HG03457 (cell line): Measurements from ENCODE around the gene C19orf25.
"Not testable (repeated sequence)": the region's sequence is repeated elsewhere in the genome, so short reads cannot be mapped to it uniquely, and the experiment has no call there.

Source experiments
- ATAC-seq: cut with Tn5 transposase; IDR thresholded peaks from one replicate; pipeline ENCODE4 v1.9.1; 2021; ENCODE audit warnings: moderate number of reproducible peaks; ENCODE audit not compliant: unreplicated experiment

Gene C19orf25

GRCh38 chr19:1512671-1513498, 33.9 kb upstream of the C19orf25 start, which contains the start of gene ADAMTSL5:
TSS of gene ADAMTSL5 (minus strand) at chr19:1513019. CDS start at chr19:1510943, 2,076 bp downstream.
- ATAC-seq: no peak

- ATAC-seq: no peak
These were observed 32.6 kb upstream of the C19orf25 start for GRCh38 chr19:1511318-1512317.

- no peak for ATAC-seq
These were observed 31.8 kb upstream of the C19orf25 start for GRCh38 chr19:1510807-1511206.

DNA sequence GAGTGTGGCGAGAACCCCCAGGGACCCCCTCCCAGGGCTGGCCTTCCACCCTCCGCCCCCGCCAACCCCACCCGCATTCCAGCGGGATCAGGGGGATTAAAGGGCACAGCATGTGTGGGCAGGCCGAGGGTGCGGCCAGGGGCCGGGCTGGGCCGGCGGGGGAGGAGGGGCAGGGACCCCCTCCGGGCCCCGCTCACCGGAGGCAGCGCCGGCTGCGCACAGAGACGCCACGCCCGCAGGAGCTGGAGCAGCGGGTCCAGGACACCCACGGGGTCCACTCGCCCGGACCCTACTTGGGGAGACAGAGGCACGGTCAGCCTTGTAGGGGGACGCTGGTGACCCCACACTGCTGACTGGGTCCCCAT, 31.4 kb upstream of the C19orf25 start:
- ATAC-seq: no peak

DNA sequence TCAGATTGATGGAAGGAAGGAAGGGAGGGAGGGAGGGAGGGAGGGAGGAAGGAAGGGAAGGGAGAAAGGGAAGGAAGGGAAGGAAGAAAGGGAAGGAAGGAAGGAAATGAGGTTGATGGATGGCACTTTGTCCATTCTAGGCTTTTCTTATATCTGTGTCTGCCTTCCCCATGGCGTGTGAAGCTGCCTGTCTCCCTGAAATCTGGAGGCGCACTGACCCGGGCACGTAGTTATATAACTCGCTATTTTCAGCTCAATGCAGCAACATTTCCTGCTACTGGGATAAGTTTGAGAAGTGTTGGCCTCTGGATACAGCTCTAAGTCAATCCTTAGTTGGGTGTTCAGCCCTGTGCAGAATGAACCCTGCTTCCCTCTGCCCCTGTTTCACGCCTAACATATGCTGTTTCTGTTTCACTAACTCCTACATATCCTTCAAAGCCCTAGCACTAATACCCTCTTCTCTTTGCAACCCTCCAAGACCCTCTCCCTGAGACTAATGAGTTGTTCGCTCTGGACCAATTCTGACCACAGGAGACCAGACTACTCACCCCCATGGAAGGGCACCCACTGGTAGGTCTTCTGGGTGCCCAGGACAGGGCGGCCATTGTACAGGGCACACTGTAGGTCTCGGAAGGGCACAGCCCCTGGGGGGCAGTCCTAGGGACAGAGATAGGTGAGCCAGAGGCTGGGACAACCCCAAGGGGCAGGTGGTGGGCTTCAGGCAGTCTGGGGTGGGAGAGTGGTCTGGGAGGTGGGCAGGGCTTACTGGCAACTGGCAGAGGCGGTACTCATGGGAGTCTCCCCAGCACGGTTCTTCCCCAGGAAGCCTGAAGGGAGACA, 30.8 kb upstream of the C19orf25 start:
- no peak for ATAC-seq

GRCh38 chr19:1508507-1508856, 29.5 kb upstream of the C19orf25 start:
- ATAC-seq: no peak

GRCh38 chr19:1507763-1508506, 28.9 kb upstream of the C19orf25 start:
- no peak for ATAC-seq

DNA sequence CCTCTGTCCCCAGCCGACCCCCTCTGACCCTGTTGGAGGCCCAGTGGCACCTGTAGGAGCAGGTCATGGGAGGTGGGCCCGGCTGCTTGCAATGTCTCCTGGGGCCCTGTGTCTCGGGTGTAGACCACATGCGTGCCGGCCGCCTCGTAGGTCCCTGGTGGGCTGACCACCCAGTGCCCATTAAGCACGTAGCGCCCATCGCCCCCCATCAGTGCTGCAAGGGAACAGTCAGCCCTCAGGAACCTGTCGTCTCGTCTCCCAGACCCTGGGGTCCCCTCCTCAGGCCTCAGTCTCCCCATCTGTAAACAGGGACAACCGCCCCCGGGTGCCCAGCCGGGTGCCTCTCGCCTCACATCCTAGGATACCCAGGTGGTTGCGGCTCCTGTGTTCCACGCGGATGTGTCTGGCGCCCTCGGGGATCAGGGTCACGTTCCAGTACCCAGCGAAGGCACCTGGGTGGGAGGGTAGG, 28.2 kb upstream of the C19orf25 start:
- no peak for ATAC-seq

DNA sequence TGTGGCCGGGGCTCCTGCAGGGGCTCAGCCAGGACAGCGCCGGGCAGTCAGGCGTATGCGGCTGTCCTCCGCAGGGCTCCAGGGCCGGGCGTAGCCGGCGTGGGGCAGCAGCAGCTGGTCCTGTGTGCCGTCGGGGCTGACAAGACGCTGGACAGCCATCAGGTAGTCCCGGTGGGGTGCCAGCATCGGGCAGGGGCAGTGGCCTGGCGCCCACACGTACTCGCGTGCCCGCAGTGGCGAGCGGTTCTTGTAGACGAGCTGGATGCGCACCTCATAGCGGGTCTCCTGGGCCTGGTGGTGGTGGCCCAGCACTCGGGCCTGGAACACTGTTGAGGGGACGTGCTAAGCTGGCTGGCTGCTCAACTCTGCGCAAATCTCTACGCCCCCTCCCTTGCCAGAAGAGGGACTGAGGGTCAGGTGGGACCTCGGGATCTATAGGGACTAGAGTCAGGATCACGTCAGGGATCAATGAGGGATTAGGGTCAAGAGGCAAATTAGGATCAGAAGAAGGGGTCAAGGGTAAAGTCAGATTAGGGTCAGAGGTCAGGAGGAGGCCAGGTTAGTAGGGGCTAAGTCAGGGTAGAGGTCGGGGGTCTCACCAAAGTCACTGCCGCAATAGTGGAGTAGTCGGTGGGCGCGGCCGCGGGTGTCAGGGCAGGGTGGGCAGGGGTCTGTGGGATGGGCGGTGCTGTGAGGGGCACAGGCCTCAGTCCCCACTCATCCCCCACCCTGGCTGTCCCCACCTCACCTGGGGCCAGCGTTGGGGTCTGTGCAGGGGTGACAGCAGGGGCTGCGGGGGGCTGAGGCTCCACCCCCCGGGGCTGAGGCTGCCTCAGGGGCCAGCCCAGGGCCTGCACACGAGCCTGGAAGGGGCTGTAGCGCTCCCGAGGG, 27.2 kb upstream of the C19orf25 start:
- no peak for ATAC-seq

- ATAC-seq: no peak
These were observed 26.0 kb upstream of the C19orf25 start for GRCh38 chr19:1505012-1505411.

- ATAC-seq: no peak
These were observed 25.1 kb upstream of the C19orf25 start for GRCh38 chr19:1503925-1504773.

DNA sequence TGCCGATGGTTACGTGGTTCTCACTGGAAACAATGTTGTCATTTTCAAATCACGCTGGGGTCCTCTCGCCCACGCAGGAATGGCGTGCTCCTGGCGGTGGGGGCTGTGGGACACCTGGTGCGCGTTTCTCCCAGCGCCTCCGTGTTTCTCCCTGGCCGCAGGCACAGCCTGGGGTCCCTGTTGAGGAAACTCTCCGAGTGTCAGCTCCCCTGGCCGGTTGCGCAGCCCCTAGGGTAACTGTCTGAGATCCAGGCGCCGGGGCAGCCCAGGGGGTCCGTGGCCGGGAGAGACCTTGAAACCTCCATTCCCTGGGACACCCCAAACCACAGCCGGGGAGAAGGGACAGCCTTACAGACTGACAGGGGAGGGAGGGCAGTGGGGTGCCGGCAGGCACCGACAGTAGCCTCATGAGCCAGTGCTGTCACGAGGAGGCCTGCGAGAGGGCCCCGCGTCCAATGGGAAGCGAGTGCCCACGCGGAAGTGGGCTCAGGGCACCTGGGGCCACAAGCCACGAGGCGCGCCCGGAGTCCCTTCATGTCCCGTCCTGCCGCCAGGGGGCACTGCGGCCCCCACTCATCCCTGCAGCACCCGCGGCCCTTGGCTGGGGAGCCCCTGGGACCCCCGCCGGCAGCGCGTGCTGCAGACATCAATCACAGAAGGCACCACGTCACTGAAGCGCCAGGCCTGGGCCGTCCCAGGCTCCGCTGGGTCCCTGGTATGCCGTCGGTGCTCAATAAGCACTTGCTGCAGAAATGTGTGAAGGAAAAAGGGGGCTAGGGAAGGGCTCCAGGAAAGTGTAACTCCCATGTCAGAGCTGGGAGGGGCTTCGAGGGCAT, 24.3 kb upstream of the C19orf25 start:
- no peak for ATAC-seq

DNA sequence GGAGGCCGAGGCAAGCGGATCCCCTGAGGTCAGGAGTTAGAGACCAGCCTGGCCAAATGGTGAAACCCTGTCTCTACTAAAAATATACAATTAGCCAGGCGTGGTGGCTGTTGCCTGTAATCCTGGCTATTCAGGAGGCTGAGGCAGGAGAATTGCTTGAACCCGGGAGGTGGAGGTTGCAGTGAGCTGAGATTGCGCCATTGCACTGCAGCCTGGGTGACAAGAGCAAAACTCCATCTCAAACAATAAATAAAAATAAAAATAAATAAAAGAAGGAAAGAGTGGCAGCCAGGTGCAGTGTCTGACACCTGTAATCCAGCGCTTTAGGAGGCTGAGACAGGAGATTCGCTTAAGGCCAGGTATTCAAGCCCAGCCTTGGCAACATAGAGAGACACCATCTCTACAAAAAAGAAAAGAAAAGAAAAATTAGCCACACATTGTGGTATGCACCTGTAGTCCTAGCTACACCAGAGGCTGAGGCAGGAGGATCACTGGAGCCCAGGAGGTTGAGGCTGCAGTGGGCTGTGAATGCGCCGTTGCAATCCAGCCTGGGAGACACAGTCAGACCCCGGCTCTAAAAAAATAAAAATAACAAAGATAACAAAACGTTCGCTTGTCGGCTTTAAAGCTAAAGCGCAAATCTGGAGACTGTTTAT, 23.5 kb upstream of the C19orf25 start:
- no peak for ATAC-seq

DNA sequence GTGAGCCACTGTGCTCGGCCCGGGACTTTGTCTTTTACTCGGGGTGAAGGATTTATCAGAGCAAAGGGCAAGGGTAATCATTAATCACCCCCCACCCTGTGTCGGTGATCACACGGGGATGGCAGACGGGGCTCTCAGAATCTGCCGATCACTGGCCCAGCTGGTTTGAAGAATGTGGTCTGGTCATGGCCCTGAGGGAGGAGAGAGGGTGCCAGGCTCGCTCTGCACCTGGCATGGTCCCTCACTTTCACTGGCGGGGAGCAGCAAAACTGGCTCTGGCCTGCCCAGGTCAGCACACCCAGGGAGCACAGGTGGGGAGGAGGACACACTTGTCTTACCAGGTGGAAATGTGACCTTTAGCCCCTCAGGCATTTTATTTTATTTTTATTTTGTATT, 22.2 kb upstream of the C19orf25 start:
- ATAC-seq: no peak

DNA sequence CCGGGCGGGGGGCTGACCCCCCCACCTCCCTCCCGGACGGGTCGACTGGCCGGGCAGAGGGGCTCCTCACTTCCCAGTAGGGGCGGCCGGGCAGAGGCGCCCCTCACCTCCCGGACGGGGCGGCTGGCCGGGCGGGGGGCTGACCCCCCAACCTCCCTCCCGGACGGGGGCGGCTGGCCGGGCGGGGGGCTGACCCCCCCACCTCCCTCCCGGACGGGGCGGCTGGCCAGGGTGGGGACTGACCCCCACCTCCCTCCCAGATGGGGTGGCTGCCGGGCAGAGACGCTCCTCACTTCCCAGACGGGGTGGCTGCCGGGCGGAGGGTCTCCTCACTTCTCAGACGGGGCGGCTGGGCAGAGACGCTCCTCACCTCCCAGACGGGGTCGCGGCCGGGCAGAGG, 20.2 kb upstream of the C19orf25 start:
- ATAC-seq: not testable (repeated sequence)

GRCh38 chr19:1497578-1498235, 18.7 kb upstream of the C19orf25 start:
- ATAC-seq: no peak
